ENCODE measurements around the gene NLE1. TPM values are rescaled to one million over a fixed set of nuclear protein-coding genes. Genes with fewer than 3 reads are reported as not detected.

Gene NLE1
- total RNA-seq, 1 experiment from 2014 or later, result 35.5 TPM

DNA sequence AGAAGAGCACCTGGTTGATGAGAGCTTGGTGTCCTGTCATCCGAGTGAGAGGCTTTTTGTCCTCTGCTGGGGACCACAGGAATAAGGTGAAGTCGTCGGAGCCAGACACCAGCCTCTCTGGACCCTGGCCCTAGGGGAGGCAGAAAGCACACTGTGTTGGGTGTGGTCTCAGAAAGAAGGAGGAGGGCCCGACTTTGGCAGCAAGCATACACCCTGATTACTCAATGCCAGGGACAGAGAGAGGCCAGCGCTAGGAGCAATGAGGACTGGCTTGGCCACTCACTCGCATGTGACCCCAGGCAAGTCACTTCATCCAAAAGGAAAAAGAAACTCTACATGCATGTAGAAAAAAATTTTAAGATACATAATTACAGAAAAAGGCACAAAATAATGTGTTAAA is 6.8 kb downstream of the NLE1 start:
- intact Hi-C loops (cut with micrococcal nuclease; ENCODE audit: unreplicated experiment), result no loop called here
- no peak for ATAC-seq
- TF ChIP-seq CTCF (IDR thresholded peaks at IDR 0.05) (no peak), POLR2AphosphoS5 (IDR thresholded peaks at IDR 0.05; ENCODE audit: low read depth, low read length) (no peak), SIN3A (IDR thresholded peaks at IDR 0.05; ENCODE audit: borderline replicate concordance, insufficient read depth, low read depth, low read length) (no peak), REST (IDR thresholded peaks at IDR 0.05; ENCODE audit: insufficient read depth in 1 of 2, low read depth in 2 of 2, low read length in 1 of 2) (no peak)

DNA sequence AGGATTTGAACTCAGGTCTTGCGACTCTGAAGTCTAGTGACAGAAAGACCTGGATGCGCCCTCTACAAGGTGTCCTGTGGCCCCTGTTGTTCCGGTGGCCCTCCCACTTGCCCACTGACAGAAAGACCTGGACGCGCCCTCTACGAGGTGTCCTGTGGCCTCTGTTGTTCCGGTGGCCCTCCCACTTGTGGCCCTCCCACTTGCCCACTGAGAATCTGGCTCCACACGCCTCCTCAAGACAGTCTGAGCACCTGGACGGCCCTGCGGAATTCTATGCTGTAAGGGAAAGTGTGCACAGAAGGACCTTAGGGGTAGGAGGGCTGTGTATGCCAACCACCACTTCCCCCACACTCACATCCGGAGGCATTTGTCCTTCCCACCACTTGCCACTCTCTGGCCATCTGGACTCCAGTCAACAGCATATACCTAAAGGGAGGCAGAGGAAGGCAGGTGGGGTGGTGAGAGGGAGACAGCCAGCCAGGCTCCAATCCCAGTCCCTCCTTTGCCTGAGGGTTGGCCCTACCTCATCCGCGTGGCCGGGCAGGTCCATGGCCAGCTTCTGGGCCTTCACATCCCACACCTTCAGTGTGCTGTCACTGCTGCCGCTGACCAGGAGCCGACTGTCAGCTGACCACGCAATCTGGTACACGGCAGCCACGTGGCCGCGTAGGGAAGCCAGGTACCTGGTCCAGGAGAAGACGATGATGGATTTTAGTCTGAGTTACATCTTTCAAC is 9.1 kb downstream of the NLE1 start:
- TF ChIP-seq CTCF (IDR thresholded peaks at IDR 0.05) (no peak), POLR2AphosphoS5 (IDR thresholded peaks at IDR 0.05; ENCODE audit: low read depth, low read length) (no peak), REST (IDR thresholded peaks at IDR 0.05; ENCODE audit: insufficient read depth in 1 of 2, low read depth in 2 of 2, low read length in 1 of 2) (no peak), TCF7L2 (IDR thresholded peaks at IDR 0.05; ENCODE audit: low read depth, low read length) (no peak), SIN3A (IDR thresholded peaks at IDR 0.05; ENCODE audit: borderline replicate concordance, insufficient read depth, low read depth, low read length) (no peak)
- ChIA-PET CTCF (no interaction called here), POLR2A (interaction anchor here (0.6 kb wide), 1 partner anchor 16 kb away, joined by 4 read pairs; no protein-coding TSS in a partner anchor)
- BruUV-seq (replicated peaks), result no TSS peak
- Histone ChIP-seq H3K4me3 (ENCODE audit: low read depth in 2 of 2, low read length in 2 of 2) (no peak overlapping the region), H3K36me3 (ENCODE audit: control insufficient read depth, insufficient read depth, low read length) (peaks cover 13% of the 10 kb centered on the region), H3K27me3 (ENCODE audit: control insufficient read depth, insufficient read depth, low read length) (no peaks in the 10 kb centered on the region), H3K9me3 (ENCODE audit: control insufficient read depth, insufficient read depth, low read depth, low read length) (no peaks in the 10 kb centered on the region), H3K27ac (ENCODE audit: low read length) (no peak overlapping the region), H3K4me1 (ENCODE audit: control insufficient read depth, insufficient read depth, low read length) (no peaks in the 10 kb centered on the region)
- intact Hi-C loops (cut with micrococcal nuclease; ENCODE audit: unreplicated experiment) (no loop called here), in situ Hi-C loops (cut with HindIII; ENCODE audit: low pct_unique_long_range_greater_than_20kb, low sequenced_read_pairs) (no loop called here)
- DNase-seq (ENCODE audit: low read depth, low spot score), result no peak
- ATAC-seq, result no peak

More for the DNA sequence above, 6.8 kb downstream of the NLE1 start:
- CTCF ChIA-PET, result no interaction called here
- Histone ChIP-seq H3K9me3 (ENCODE audit: control insufficient read depth, insufficient read depth, low read depth, low read length) (no peaks in the 10 kb centered on the region), H3K4me1 (ENCODE audit: control insufficient read depth, insufficient read depth, low read length) (no peaks in the 10 kb centered on the region), H3K4me3 (ENCODE audit: low read depth in 2 of 2, low read length in 2 of 2) (no peak overlapping the region), H3K27me3 (ENCODE audit: control insufficient read depth, insufficient read depth, low read length) (no peaks in the 10 kb centered on the region), H3K27ac (ENCODE audit: low read length) (no peak overlapping the region), H3K36me3 (ENCODE audit: control insufficient read depth, insufficient read depth, low read length) (peaks cover 17% of the 10 kb centered on the region)
- in situ Hi-C loops (cut with HindIII; ENCODE audit: low pct_unique_long_range_greater_than_20kb, low sequenced_read_pairs), result no loop called here
- DNase-seq (ENCODE audit: low read depth, low spot score), result no peak
- BruUV-seq (replicated peaks), result no TSS peak
- POLR2A ChIA-PET, result no interaction called here
